Measurements from ENCODE around the gene PAK4.

- no peak for TF ChIP-seq EP300 (IDR thresholded peaks at IDR 0.05)
- no peak for TF ChIP-seq CTCF (IDR thresholded peaks at IDR 0.05)
- no peak for TF ChIP-seq POLR2A (IDR thresholded peaks at IDR 0.05)
These were observed 78.1 kb downstream of the PAK4 start, which contains the start of gene SYCN for GRCh38 chr19:39203372-39204341.

Data from gastroesophageal sphincter (tissue), 3 donors.